Measurements from ENCODE around the gene RNF223.
"Not testable (repeated sequence)": the region's sequence is repeated elsewhere in the genome, so short reads cannot be mapped to it uniquely, and the experiment has no call there.

The RNF223 gene

DNA sequence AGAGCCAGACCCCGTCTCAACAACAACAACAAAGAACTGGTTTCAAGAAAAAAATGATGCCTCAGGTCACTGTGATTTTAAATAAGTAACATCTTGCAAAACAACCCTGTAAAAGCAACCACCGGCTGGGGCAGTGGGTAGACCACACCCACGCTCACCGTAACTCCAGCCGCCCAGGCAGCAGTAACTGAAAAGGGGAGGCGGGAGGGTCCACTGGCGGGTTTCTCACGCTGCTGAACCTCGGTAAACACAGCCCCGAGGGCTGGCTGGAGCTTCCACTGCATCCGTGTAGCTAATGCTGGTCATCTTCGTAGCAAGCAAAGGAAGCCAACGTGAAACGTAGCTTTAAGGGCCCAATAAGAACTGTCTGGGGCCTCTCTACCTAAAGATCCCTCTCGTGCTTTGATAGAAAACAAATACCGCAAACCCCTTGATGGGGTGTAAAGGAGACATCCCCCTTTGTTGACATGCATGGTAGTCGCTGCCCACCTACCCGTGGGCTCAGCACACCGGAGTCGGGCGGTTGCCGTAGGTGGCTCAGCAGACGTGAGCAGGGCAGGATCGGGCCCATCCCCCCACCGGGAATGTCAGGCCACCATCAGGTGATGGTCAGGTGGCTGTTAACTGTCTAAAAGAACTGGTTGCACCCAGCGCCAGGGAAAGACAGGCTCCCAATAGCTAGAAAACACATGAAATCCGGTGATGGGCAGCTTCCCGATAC, 37.6 kb upstream of the RNF223 start:
- FAIRE-seq (no peak), DNase-seq (ENCODE audit: insufficient read length, low spot score) (no peak)
- TF ChIP-seq POLR2A (IDR thresholded peaks at IDR 0.05; ENCODE audit: low read depth, low read length) (no peak), POLR2AphosphoS5 (IDR thresholded peaks at IDR 0.05; ENCODE audit: low read depth, low read length) (no peak), TAF1 (IDR thresholded peaks at IDR 0.05; ENCODE audit: low read depth, low read length) (no peak), SPI1 (IDR thresholded peaks at IDR 0.05; ENCODE audit: low read depth, low read length) (no peak), PAX5 (IDR thresholded peaks at IDR 0.05; ENCODE audit: insufficient read depth, low read length, severe bottlenecking) (no peak), POU2F2 (IDR thresholded peaks at IDR 0.05; ENCODE audit: low read depth, low read length) (no peak)

GRCh38 chr1:1110561-1110971, 36.5 kb upstream of the RNF223 start:
- FAIRE-seq (no peak), DNase-seq (ENCODE audit: insufficient read length, low spot score) (no peak)
- TF ChIP-seq TAF1 (IDR thresholded peaks at IDR 0.05; ENCODE audit: low read depth, low read length) (no peak), POLR2AphosphoS5 (IDR thresholded peaks at IDR 0.05; ENCODE audit: low read depth, low read length) (no peak), POU2F2 (IDR thresholded peaks at IDR 0.05; ENCODE audit: low read depth, low read length) (no peak), POLR2A (IDR thresholded peaks at IDR 0.05; ENCODE audit: low read depth, low read length) (no peak), SPI1 (IDR thresholded peaks at IDR 0.05; ENCODE audit: low read depth, low read length) (no peak), PAX5 (IDR thresholded peaks at IDR 0.05; ENCODE audit: insufficient read depth, low read length, severe bottlenecking) (no peak)

- no peak for FAIRE-seq
- TF ChIP-seq PAX5 (IDR thresholded peaks at IDR 0.05; ENCODE audit: insufficient read depth, low read length, severe bottlenecking) (no peak), POU2F2 (IDR thresholded peaks at IDR 0.05; ENCODE audit: low read depth, low read length) (no peak), POLR2A (IDR thresholded peaks at IDR 0.05; ENCODE audit: low read depth, low read length) (no peak), SPI1 (IDR thresholded peaks at IDR 0.05; ENCODE audit: low read depth, low read length) (no peak), POLR2AphosphoS5 (IDR thresholded peaks at IDR 0.05; ENCODE audit: low read depth, low read length) (no peak), TAF1 (IDR thresholded peaks at IDR 0.05; ENCODE audit: low read depth, low read length) (no peak)
- no peak for DNase-seq (ENCODE audit: insufficient read length, low spot score)
Measured at GRCh38 chr1:1109743-1110142, 35.6 kb upstream of the RNF223 start.

- DNase-seq (ENCODE audit: insufficient read length, low spot score), result no peak
- TF ChIP-seq TAF1 (IDR thresholded peaks at IDR 0.05; ENCODE audit: low read depth, low read length) (no peak), POLR2A (IDR thresholded peaks at IDR 0.05; ENCODE audit: low read depth, low read length) (no peak), SPI1 (IDR thresholded peaks at IDR 0.05; ENCODE audit: low read depth, low read length) (no peak), POLR2AphosphoS5 (IDR thresholded peaks at IDR 0.05; ENCODE audit: low read depth, low read length) (no peak), POU2F2 (IDR thresholded peaks at IDR 0.05; ENCODE audit: low read depth, low read length) (no peak), PAX5 (IDR thresholded peaks at IDR 0.05; ENCODE audit: insufficient read depth, low read length, severe bottlenecking) (no peak)
- no peak for FAIRE-seq
Measured at GRCh38 chr1:1106510-1107221, 32.6 kb upstream of the RNF223 start.

DNA sequence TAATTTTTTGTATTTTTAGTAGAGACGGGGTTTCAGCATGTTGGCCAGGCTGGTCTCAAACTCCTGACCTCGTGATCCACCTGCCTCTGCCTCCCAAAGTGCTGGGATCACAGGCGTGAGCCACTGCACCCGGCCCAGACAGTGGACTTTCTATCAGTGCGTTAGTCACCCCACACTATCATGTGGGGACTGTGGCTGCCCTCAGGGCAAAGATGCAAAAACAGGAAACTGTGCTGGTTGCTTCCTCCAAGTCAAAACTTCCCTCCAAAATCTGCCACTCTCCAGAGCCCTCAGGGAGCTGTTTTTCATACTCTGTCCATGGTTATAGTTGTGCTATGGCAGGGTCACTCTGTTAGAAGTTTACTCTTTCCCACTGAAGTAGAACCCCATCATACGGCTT, 30.0 kb upstream of the RNF223 start:
- FAIRE-seq; DNase-seq (ENCODE audit: insufficient read length, low spot score): not testable (repeated sequence)

DNA sequence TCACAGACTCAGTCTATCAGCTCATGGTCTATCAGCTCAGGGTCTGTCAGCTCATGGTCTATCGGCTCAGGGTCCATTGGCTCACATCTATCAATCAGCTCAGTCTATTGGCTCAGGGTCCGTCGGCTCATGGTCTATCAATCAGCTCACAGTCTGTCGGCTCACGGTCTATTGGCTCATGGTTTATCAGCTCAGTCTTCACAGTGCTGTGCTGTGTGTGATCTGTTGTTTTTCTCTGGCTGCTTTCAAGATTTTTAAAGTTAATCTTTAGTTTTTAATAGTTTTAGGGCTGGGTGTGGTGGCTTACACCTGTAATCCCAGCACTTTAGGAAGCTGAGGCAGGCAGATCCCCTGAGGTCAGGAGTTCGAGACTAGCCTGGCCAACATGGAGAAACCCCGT, 27.4 kb upstream of the RNF223 start:
- TF ChIP-seq POLR2AphosphoS5 (IDR thresholded peaks at IDR 0.05; ENCODE audit: low read depth, low read length) (no peak), POLR2A (IDR thresholded peaks at IDR 0.05; ENCODE audit: low read depth, low read length) (no peak), POU2F2 (IDR thresholded peaks at IDR 0.05; ENCODE audit: low read depth, low read length) (no peak), PAX5 (IDR thresholded peaks at IDR 0.05; ENCODE audit: insufficient read depth, low read length, severe bottlenecking) (no peak), TAF1 (IDR thresholded peaks at IDR 0.05; ENCODE audit: low read depth, low read length) (no peak), SPI1 (IDR thresholded peaks at IDR 0.05; ENCODE audit: low read depth, low read length) (no peak)
- FAIRE-seq (no peak), DNase-seq (ENCODE audit: insufficient read length, low spot score) (no peak)

DNA sequence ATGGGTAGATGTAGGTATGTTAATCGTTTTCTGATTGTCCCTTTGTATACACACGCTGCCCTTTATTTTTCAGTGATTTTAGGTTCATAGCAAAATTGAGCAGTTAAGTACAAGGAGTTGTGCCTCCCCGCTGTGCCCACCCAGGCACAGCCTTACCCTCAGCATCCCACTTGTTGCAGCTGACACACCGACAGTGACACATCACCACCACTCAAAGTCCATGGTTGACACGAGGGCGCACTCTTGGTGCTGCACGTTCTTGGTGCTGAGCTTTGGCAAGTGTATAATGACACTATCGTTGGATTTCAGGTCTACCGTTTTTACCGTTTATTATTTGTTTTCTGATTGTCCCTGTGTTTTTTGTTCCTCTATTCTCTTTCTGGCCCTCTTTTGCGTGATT, 26.2 kb upstream of the RNF223 start:
- no peak for TF ChIP-seq POLR2AphosphoS5 (IDR thresholded peaks at IDR 0.05; ENCODE audit: low read depth, low read length)
- no peak for TF ChIP-seq PAX5 (IDR thresholded peaks at IDR 0.05; ENCODE audit: insufficient read depth, low read length, severe bottlenecking)
- no peak for TF ChIP-seq POLR2A (IDR thresholded peaks at IDR 0.05; ENCODE audit: low read depth, low read length)
- TF ChIP-seq POU2F2 (IDR thresholded peaks at IDR 0.05; ENCODE audit: low read depth, low read length), result no peak
- TF ChIP-seq TAF1 (IDR thresholded peaks at IDR 0.05; ENCODE audit: low read depth, low read length), result no peak
- TF ChIP-seq SPI1 (IDR thresholded peaks at IDR 0.05; ENCODE audit: low read depth, low read length), result no peak
- FAIRE-seq (no peak), DNase-seq (ENCODE audit: insufficient read length, low spot score) (no peak)

DNA sequence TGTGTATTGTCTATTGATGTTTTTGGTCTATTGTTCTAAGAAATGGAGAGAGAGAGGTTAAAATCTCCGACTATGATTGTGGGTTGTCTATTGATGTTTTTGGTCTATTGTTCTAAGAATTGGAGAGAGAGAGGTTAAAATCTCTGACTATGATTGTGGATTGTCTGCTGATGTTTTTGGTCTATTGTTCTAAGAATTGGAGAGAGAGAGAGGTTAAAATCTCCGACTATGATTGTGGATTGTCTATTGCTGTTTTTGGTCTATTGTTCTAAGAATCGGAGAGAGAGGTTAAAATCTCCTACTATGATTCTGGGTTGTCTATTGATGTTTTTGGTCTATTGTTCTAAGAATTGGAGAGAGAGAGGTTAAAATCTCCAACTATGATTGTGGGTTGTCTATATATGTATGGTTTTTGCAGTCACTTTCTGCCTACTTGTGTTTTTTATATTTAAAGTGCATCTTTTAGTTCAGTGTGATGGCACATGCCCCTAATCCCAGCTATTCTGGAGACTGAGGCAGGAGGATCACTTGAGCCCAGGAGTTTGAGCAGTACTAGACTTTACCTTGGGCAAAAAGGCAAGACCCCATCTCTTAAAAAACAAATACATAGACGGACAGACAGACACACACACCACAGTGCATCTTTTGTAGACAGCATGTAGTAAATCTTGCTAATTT, 25.5 kb upstream of the RNF223 start:
- FAIRE-seq, result no peak
- DNase-seq (ENCODE audit: insufficient read length, low spot score), result no peak
- no peak for TF ChIP-seq POU2F2 (IDR thresholded peaks at IDR 0.05; ENCODE audit: low read depth, low read length)
- no peak for TF ChIP-seq TAF1 (IDR thresholded peaks at IDR 0.05; ENCODE audit: low read depth, low read length)
- no peak for TF ChIP-seq SPI1 (IDR thresholded peaks at IDR 0.05; ENCODE audit: low read depth, low read length)
- no peak for TF ChIP-seq POLR2A (IDR thresholded peaks at IDR 0.05; ENCODE audit: low read depth, low read length)
- TF ChIP-seq POLR2AphosphoS5 (IDR thresholded peaks at IDR 0.05; ENCODE audit: low read depth, low read length), result no peak
- TF ChIP-seq PAX5 (IDR thresholded peaks at IDR 0.05; ENCODE audit: insufficient read depth, low read length, severe bottlenecking), result no peak

DNA sequence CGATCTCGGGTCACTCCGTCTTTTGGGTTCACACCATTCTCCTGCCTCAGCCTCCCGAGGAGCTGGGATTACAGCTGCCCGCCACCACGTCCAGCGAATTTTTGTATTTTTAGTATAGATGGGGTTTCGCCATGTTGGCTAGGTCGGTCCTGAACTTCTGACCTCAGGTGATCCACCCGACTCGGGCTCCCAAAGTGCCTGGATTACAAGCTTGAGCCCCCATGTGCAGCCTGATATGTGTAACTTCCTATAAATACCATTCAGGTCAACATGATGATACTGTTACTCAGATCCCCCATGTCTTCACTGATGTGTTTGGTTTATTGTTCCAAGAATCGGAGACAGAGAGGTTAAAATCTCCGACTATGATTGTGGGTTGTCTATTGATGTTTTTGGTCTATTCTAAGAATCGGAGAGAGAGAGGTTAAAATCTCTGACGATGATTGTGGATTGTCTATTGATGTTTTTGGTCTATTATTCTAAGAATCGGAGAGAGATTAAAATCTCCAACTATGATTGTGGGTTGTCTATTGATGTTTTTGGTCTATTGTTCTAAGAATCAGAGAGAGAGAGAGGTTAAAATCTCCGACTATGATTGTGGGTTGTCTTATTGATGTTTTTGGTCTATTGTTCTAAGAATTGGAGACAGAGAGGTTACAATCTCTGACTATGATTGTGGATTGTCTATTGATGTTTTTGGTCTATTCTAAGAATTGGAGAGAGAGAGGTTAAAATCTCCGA, 24.7 kb upstream of the RNF223 start:
- FAIRE-seq, result no peak
- no peak for DNase-seq (ENCODE audit: insufficient read length, low spot score)
- TF ChIP-seq POU2F2 (IDR thresholded peaks at IDR 0.05; ENCODE audit: low read depth, low read length) (no peak), TAF1 (IDR thresholded peaks at IDR 0.05; ENCODE audit: low read depth, low read length) (no peak), POLR2A (IDR thresholded peaks at IDR 0.05; ENCODE audit: low read depth, low read length) (no peak)

DNA sequence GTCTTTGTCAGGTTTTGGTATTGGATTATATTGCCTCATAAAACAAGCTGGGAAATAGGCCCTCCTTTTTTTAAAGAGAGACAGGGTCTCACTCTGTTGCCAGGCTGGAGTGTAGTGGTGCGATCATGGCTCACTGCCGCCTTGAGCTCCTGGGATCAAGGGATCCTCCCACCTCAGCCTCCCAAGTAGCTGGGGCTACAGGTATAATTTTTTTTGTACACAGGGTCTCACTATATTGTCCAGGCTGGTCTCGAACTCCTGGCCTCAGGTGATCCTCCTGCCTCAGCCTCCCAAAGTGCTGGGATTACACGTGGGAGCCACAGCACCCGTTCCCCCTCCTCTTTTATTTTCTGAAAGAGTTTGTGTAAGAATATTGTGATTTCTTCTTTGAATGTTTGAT, 22.0 kb upstream of the RNF223 start:
- not testable (repeated sequence) for FAIRE-seq; DNase-seq (ENCODE audit: insufficient read length, low spot score)

Data from GM12891 (cell line).